Sciatic nerve (tissue), 2 donors: ENCODE results near the gene JRKL. TPM values are rescaled to one million over a fixed set of nuclear protein-coding genes. Genes with fewer than 3 reads are reported as not detected.

Experiments used
- ATAC-seq: fragments of 200-7000 bp; cut with Tn5 transposase; one replicate; pipeline ENCODE4 v1.9.1; 2020; ENCODE audit warnings: mild to moderate bottlenecking, moderate library complexity
- DNase-seq: peaks from one replicate; pipeline ENCODE4 v3.0.0-alpha.2; 2020; ENCODE audit warnings: low spot score
- intact Hi-C: fragments of 100-400 bp; cut with DNase I; formaldehyde crosslinking; loops from one replicate; pipeline ENCODE4 v1.14.2; 2022
- total RNA-seq: library from RNA; stranded (reverse); fragmentation: NEBNext Ultra II Directional; extraction: Animal tissue kit (Norgen Biotek cat#: 25700); gene quantifications from one replicate; pipeline ENCODE4 v1.2.1, GENCODE V29; 2021
- donor health status: DM: no; HTN: no; CAD: no.
- donor health status: DM: no; HTN: no; CAD: no.

Gene JRKL
- 13.4 TPM for total RNA-seq

DNA sequence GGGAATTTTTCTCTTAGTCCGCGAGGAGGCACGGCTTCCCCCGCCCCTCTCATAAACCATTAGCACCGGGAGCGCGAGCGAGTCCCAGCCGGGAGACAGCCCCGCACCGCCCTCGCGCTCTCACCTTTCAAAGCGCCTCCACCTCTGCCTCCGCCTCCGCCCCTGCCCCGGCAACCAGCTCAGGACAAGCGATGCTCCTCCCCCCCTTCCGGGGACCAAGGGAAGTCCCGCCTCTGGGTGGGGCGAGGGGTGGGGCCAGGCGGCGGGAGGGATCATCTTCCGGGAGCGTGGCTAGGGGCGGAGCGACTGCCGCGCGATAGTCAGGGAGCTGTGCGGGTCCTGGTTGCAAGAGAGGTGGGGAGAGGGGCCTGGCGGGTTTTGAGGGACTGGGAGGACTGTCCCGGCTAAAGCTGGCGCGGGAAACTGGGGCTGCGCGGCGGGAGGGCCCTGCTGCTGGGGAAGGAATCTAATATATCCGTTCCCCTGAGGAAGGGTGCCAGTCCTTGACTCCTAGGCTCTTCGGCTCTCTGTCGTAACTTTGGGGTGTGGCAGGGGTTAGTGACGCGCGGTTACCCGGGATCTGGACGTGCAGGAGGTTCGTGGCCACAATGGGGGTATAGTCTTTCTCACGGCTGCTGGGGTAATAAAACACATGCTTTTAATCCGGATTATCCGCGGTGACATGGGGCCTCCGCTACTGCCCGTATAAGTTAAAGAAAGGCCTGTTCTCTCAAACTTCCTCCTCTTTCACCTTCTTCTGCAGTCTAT, at the start of gene JRKL, which contains the start of gene CCDC82:
Gene JRKL (plus strand): TSS at position 294 of the 768 bp plus-strand sequence. CDS start 637 bp downstream, outside the sequence.
Gene CCDC82 (minus strand): TSS at position 193 of the 768 bp plus-strand sequence. CDS start 5,165 bp downstream, outside the sequence.
- DNase-seq (peak; percentile 98), ATAC-seq (peak; percentile 100)
- intact Hi-C loops = no loop called here

DNA sequence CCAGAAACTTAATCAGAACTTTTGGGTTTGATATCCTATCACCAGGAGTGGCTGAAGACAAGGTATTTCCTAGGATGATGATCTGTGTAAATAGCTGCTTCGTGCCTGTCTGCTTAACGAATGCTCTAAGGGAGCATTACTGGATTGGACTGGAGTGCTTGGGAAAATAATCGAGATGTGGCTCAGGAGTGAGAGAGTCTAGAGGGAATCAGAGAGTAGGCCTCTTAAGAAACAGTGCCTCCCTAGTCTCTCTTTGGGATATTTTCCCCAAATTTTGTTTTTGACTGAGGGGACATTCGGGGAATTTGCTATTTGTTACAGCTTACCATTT, 49.3 kb upstream of the JRKL start:
- DNase-seq = no peak
- intact Hi-C loops = loop anchor here (10.0 kb wide), 1 partner anchor 496 kb away; no protein-coding TSS in a partner anchor
- peak; percentile 50 for ATAC-seq

DNA sequence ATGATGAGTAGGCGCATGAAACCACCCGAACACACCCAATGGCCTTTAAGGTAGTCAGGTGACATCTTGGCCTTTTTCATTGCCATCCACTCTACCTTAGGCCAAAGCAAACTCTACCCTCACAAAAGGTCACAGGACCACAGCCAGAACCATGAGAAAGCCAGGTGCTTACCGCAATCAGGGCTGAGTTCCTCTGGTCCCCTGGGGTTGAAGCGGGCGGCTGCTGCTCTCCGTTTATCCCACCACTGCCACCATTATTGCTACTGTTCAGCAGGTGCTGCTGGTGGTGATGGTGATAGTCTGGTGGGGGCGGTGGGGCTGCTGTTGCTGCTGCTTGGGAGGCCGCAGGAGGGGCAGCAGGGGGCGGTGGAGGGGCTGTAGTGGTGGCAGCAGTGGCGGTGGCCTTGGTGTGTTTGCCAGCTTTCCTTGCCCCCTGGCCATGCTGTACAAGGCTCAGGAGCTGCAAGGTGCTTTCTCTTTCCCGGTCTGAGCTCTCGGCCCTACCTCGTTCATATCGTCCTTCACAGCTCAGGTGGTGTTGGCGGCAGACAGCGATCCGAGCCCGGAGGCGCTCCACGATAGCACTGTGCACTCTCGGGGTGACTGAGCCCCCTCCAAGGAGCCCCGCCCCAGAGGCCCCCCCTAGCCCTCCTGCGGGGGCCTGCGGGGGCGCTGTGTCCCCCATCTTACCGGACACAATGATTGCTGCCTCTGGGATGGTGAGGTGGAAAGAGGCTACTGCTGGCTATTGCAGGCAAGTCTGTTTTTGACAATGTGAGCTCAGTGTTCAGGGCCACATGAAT, 48.4 kb upstream of the JRKL start:
- intact Hi-C loops = loop anchor here (10.0 kb wide), 1 partner anchor 497 kb away; no protein-coding TSS in a partner anchor
- peak; percentile 76 for DNase-seq

DNA sequence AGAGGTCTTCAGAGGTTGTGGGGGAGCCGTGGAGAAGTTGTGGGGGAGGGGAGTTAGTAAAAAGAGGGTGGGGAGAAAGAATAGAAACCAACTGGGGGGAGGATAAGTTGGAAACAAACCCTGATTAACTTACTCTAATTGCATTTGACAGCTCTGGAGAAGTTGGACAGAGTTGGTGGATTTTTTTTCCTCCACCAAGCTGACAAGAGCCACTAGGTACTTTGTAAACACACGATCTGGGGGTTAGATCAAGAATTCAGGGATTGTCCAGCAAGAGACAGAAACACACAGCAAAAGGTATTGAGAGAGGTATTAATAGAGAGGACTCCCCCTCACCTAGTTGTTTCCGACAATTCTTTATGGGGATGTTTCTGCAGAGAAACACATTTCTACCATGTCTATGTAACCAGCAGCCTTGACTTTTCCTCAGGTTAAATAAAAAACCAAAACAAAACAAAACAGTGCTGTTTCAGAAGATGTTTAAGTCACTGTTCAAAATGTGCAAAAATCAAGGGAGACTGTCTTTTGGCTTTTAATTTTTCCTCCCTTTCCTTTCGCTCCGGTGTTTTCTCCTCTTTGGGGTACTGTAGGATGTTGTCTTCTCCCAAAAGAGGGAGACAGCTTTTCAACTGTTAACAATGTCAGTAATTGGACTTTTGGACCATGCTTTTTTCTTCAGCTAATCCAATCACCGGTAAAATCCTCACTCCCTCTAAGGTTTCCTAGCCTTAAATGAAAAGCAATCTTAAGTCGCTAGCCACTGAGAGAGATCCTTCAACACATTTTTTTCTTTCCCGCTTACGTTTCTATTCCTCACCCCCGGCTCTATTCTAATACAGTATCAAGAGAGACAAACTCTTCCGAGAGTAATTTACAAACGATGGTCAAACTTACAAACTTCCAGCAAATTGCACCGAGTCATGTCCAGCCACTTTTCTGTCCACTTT, 47.5 kb upstream of the JRKL start:
- intact Hi-C loops = loop anchor here (10.0 kb wide), 1 partner anchor 497 kb away; no protein-coding TSS in a partner anchor

More for the DNA sequence above, 48.4 kb upstream of the JRKL start:
- peak; percentile 78 for ATAC-seq

DNA sequence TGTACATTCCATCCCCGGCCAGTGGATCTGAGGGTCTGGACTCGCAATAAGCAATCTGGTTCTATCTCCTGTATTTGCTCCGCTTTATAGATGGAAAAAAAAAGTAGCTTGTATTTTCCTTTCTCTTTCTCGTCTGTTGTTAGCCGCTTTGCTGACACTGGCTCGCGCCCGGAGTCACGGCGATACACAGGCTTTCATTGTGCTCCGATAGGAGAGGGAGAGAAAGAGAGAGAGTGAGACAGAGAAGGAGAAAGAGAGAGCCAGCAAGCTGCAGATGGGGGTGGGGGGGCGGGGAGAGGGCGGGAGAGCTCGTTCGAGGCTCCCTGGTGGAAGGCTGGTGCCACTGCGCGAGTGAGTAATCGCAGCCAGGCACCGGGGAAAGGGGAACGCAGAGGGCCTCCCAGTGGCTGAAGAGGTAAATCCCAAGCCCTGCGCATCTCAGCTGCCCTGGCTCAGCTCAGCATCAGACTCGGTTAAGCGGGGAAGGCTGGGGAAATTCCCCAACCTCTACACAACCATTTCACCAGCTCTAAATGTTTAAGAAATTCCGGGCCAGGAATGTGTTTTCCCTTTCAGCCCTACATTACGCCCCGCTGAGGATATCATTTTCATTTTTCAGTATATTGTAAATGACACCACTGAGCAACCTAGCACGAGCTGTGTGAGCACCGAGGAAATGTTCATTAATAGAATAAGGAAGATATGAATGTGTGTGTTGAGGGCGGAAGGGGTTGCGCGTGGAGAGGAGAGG, 46.7 kb upstream of the JRKL start, which contains the start of gene MAML2:
Gene MAML2 (minus strand): TSS at position 235 of the 751 bp plus-strand sequence. CDS start 1,300 bp downstream, outside the sequence.
- ATAC-seq = peak; percentile 90
- intact Hi-C loops = loop anchor here (1.0 to 10.0 kb wide), 2 partner anchors 289 to 498 kb away; no protein-coding TSS in a partner anchor
- DNase-seq = peak; percentile 95

More for the DNA sequence above, 47.5 kb upstream of the JRKL start:
- peak; percentile 0 for ATAC-seq
- no peak for DNase-seq

DNA sequence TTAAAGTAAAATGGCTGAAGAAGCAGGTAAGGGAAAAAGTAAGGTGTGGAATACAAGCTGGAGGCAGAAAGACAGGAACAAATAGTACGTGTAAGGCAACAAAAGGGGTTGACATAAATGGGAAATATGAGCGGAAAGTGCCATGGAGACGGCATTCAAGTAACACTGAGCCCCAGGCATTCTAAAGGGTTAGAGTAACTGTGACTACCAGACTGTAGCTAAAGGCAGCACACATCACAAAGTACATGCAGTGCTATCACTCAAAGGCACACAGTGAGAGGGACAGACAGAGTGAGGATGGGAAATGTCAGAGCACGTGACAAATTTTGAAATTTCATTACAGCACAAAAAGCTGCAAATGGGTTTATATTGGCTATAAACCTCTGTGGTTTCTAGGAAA, 33.0 kb upstream of the JRKL start:
- intact Hi-C loops = no loop called here
- no peak for ATAC-seq
- no peak for DNase-seq

DNA sequence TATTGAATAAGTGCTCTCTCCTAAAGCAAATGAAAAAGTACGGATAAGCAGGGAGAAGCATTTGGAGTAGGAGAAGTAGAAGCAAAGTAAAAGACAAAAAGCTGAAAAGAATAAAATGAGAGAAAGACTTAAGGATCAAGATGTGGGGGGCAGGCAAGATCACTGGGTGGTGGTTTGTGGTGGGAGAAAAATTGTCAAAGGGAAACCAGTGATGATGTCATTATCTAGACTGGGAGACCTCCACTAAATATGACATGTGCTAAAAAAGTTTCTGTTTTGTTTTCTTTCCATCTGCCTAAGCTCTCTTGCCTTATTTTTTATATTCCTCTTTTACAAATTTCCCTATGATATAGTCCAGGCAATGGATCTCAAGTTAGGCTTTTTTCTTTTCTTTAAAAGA, 32.0 kb upstream of the JRKL start:
- intact Hi-C loops = no loop called here
- DNase-seq (no peak), ATAC-seq (no peak)

DNA sequence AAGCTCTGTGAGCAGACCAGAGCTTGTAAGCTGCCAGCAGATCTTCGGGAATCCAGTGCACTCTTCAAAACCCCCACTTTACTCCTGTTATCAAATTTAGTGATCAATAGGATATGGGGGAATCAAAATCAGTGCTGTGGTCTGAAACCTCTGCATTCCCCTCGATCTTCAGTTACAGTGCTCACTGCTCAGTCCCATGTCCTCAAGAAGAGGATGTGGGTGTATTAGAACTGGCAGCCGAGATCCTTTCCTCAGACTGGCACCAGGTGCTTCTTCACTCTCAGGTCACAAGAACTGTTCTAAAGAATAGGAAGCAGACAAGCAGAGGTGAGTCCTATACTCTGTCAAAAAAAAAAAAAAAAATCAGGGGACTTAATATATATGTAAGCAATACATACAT, 31.5 kb upstream of the JRKL start:
- DNase-seq = no peak
- no peak for ATAC-seq
- intact Hi-C loops = no loop called here

DNA sequence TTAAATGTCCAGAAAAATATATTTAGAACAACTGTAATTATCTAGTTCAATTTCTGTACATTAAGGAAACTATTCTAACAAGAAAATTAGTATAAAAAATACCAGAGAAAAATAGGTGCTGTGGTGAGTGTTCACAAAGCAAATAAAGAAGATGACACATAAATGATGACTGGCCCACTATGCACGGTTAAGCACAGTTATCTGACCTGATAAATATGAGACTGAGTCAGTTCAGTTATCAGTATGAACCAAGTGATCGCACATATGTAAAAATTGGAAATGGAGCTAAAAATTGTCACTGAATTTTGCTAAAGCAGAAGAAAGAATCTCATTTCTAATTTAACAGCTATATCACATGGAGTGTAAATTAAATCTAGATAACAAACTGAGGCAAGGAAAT, 28.0 kb upstream of the JRKL start:
- ATAC-seq (no peak), DNase-seq (no peak)
- intact Hi-C loops = no loop called here

DNA sequence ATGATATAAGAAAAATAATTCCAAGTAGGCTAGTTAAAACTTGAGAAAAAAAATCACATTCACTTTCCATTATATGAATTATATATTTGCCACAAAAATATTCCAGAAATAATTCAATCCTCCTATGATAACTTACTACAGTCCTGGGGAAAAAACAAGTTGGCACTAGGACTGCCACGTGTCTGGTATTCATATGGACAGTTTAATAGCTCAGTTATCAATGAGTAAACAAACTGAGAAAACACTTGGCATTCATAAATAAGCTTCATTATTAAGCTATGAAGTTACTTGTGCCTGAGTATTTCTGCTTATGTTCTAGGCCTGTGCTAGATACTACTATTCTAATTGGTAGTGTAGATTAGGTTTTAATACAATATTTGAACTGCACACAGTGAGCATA, 24.3 kb upstream of the JRKL start:
- intact Hi-C loops = no loop called here
- no peak for ATAC-seq

DNA sequence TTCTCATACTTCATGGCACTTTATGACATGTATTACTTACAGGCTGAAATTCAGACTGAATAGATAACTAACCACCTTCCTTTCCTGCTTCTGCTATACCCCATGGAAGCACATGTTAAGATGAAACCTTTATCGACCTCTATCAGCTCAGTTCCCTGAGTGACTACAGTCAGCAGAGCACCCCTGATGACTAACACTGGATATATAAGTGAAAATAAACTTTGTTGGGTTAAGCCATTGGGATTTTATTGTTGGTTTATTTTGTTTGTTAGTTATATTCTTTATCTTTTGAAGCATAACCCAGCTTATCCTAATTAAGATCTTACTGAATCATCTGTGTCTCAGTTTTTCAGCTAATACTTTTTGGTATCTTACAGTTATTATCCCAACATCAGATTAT, 23.8 kb upstream of the JRKL start:
- no peak for DNase-seq
- intact Hi-C loops = no loop called here
- no peak for ATAC-seq

More for the DNA sequence above, 24.3 kb upstream of the JRKL start:
- DNase-seq = no peak

DNA sequence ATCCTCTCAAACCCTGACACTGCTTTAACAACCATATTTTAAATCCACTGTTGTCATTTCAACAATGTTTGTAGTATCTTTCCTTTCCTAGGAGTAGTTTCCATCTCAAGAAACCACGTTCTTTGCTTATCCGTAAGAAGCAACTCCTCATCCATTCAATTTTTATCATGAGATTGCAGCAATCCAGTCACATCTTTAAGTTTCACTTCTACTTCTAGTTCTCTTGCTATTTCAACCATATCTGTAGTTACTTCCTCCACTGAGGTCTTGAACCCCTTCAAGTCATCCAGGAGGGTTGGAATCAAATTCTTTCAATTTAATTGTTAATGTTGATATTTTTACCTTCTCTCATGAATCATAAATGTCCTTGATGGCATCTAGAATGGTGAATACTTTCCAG, 22.5 kb upstream of the JRKL start:
- intact Hi-C loops = no loop called here
- DNase-seq (no peak), ATAC-seq (no peak)

DNA sequence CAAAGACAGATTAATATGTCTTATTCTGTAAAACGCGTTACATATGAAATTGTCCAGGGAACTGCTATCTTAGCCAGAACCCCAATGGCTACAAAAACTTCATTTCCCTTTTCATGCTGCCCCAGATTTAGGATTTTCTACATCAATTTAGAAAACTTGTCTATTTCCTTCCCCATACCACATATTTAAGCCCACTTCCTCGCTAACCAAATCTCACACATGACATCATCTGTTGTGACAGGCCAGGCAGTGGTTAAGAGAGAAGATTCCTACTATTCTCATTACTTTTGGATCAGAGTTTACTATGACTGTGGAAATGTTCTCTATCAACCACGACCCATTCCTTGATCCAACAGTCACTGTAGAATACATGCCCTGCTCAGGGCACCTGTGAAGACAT, 16.0 kb upstream of the JRKL start:
- DNase-seq (no peak), ATAC-seq (no peak)
- intact Hi-C loops = no loop called here

DNA sequence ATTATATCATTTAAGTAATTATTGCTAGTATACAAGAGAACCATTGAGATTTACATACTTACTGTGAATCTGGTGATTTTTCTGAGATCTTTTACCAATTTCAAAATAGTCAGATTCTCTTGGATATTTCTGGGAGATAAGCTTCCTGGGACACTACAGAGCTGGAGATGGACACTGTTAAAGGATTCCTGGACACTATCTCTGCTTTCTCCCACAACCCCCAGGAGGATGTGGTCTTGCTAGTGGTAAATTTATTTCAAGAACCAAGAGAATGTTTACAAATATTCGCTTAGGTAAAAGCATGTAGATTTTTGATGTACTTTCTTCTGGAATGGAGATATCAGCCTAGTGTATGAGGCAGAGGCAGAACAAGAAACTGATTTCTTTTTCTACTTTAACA, 13.0 kb upstream of the JRKL start:
- intact Hi-C loops = no loop called here
- DNase-seq = no peak
- ATAC-seq = no peak

DNA sequence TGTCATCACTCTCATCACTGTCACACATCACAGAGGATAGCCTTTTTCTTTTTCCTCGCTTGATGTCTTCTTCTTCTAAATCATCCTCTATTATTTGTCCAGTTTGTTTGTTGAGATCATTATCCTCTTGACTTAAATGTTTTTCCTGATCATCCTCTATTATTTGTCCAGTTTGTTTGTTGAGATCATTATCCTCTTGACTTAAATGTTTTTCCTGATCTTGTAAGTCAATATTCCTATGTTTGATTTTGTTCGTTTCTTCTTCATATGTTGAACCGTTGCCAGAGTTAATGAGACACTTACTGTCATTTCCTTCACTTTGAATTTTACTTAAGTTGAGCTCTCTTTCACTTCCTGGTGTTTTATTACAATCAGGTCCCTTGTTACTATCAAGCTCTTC, 5.7 kb upstream of the JRKL start:
- no peak for ATAC-seq
- intact Hi-C loops = no loop called here
- no peak for DNase-seq

DNA sequence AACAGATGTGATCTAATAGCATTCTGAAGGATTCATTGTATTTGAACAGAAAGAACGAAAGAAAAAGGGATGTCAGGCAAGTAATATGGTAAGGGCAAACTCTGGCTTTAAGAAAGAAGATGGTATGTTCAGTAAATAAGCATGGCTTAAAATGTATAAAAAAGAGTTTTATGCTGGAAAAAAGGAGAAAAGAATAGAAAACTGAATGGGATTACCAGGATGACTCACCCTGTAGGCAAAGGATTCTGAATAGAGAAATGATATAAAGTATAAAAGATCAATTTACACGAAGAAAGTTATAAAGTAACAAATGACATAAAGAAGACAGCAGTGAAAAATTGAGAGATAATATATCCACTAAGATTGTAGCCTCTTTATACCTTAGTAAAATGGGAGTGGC, 4.6 kb upstream of the JRKL start:
- no peak for ATAC-seq
- no peak for DNase-seq
- intact Hi-C loops = no loop called here

DNA sequence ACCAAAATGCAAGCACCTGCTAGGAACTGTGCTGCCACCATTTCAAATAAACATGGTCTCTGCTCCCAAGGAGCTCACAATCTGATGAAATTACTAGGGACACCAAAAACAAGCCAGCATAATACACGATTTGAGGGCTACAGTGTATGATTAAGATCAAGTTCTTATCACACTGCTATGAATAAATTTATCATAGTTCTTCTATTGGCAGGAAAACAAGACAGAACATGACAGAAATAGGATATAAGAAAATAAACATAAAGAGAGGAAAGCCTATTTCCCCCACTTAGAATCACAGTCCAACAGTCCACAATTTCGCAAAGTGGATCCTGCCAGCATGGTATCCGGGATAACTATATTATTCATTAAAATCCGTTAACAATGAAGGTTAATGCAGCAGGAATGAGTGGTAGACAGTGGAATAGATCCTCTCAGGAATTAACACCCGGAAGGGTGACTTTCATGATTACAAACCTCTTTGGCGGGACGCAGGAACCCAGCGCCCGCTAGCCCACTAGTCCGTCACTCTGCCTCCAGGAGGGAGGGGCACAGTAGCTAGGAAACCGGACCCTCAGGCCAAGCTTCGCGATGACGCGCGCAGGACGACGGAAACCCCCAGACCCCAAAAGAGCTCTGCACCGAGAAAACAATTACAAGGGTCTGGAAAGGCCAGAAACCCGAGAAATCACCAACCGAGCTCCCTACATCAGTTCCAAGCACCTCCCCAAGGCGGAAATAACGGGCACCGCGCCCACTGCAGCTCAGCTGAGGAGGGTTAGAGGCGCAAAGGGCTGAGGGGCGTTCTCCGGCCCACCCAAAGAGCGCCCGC, 708 bp upstream of the JRKL start:
- DNase-seq (no peak), ATAC-seq (peak; percentile 53)
- intact Hi-C loops = no loop called here
